EH (cell line): ENCODE data around the gene CHPF.

Experiments used
- DNase-seq: peaks from one replicate; pipeline ENCODE4 v3.0.0-alpha.2; 2015; ENCODE audit warnings: low read depth

CHPF gene

GRCh38 chr2:219543596-219544358 is at the start of gene CHPF, which contains the start of gene TMEM198:
Gene CHPF, minus strand, starts transcription at chr2:219543809. Its CDS starts 271 bp downstream, at chr2:219543538.
Gene TMEM198, plus strand, starts transcription at chr2:219544028. Its CDS starts 700 bp downstream, at chr2:219544728.
- peak; percentile 99 for DNase-seq

GRCh38 chr2:219593154-219593553 is 49.5 kb upstream of the CHPF start:
- no peak for DNase-seq

- DNase-seq: peak; percentile 21
These were observed 49.1 kb upstream of the CHPF start for GRCh38 chr2:219592736-219593135.

- DNase-seq: no peak
These were observed 47.5 kb upstream of the CHPF start for GRCh38 chr2:219591091-219591490.

- DNase-seq: no peak
These were observed 37.7 kb upstream of the CHPF start for GRCh38 chr2:219581346-219581745.

- DNase-seq: peak; percentile 47
These were observed 35.4 kb upstream of the CHPF start for GRCh38 chr2:219578811-219579613.

- DNase-seq: peak; percentile 36
These were observed 33.1 kb upstream of the CHPF start for GRCh38 chr2:219576505-219577388.

GRCh38 chr2:219575566-219576504 is 32.2 kb upstream of the CHPF start:
- DNase-seq: no peak

GRCh38 chr2:219574484-219575311 is 31.1 kb upstream of the CHPF start:
- DNase-seq: no peak

- no peak for DNase-seq
These were observed 29.6 kb upstream of the CHPF start for GRCh38 chr2:219573166-219573565.

GRCh38 chr2:219572237-219573001 is 28.8 kb upstream of the CHPF start, which contains the start of gene INHA:
Gene INHA, plus strand, starts transcription at chr2:219572310. Its CDS starts 65 bp downstream, at chr2:219572375.
- no peak for DNase-seq

- peak; percentile 83 for DNase-seq
These were observed 28.0 kb upstream of the CHPF start, which contains the start of gene OBSL1 for GRCh38 chr2:219571311-219572236. Gene OBSL1, minus strand, starts transcription at chr2:219571539. Its CDS starts 307 bp downstream, at chr2:219571232.

- DNase-seq: peak; percentile 33
These were observed 27.3 kb upstream of the CHPF start for GRCh38 chr2:219570924-219571310.

GRCh38 chr2:219570194-219570923 is 26.8 kb upstream of the CHPF start:
- peak; percentile 56 for DNase-seq

GRCh38 chr2:219569635-219570034 is 26.0 kb upstream of the CHPF start:
- DNase-seq: no peak

GRCh38 chr2:219569041-219569440 is 25.4 kb upstream of the CHPF start:
- DNase-seq: no peak

- no peak for DNase-seq
These were observed 24.3 kb upstream of the CHPF start for GRCh38 chr2:219567791-219568361.
